ENCODE measurements around the gene HSPA6.

Gene HSPA6

DNA sequence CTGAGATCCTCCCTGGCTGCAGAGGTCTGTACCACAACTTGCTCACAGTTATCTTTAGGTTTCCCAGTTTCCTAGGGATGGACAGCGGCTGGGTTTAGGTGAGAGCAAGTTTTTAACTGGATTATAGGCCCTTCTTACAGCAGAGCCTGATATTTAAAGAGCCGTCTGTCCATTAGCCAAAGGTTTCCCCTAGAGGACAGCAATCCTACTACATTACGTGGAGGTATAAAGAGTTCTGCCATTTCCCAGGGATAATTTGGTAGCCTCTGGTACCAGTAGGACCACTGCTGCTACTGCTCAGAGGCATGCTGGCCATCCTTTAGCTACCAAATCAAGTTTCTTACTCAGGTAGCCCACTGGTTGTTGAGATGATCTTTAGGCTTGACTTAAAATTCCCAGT lies 41.0 kb upstream of the HSPA6 start:
- Histone ChIP-seq H3K4me1 (ENCODE audit: control insufficient read depth, insufficient read depth, low read length) (no peaks in the 10 kb centered on the region), H3K4me3 (ENCODE audit: low read depth, low read length) (no peak overlapping the region), H3K9me3 (ENCODE audit: control insufficient read depth, insufficient read depth, low read depth, low read length) (no peaks in the 10 kb centered on the region), H3K36me3 (ENCODE audit: control insufficient read depth in 2 of 2, insufficient read depth in 1 of 2, low read length in 2 of 2) (no peaks in the 10 kb centered on the region), H3K27ac (ENCODE audit: extremely low read depth, low read depth, low read length) (no peak overlapping the region)
- TF ChIP-seq ZNF114 (tag by site-specific recombination; IDR thresholded peaks at IDR 0.05) (no peak), ZFHX2 (tag by site-specific recombination; conservative IDR thresholded peaks at IDR 0.05) (no peak), ZNF311 (tag by site-specific recombination; IDR thresholded peaks at IDR 0.05; ENCODE audit: borderline replicate concordance) (no peak), ZNF433 (tag by site-specific recombination; IDR thresholded peaks at IDR 0.05; ENCODE audit: low read depth) (no peak), ZNF510 (tag by site-specific recombination; IDR thresholded peaks at IDR 0.05; ENCODE audit: insufficient replicate concordance) (no peak), KLF10 (tag by site-specific recombination; IDR thresholded peaks at IDR 0.05) (no peak), ZFP41 (tag by site-specific recombination; IDR thresholded peaks at IDR 0.05; ENCODE audit: borderline replicate concordance) (no peak), ZNF248 (tag by site-specific recombination; IDR thresholded peaks at IDR 0.05) (no peak), ZNF266 (tag by site-specific recombination; IDR thresholded peaks at IDR 0.05; ENCODE audit: low read depth) (no peak)
- TF ChIP-seq, protein P1, sequence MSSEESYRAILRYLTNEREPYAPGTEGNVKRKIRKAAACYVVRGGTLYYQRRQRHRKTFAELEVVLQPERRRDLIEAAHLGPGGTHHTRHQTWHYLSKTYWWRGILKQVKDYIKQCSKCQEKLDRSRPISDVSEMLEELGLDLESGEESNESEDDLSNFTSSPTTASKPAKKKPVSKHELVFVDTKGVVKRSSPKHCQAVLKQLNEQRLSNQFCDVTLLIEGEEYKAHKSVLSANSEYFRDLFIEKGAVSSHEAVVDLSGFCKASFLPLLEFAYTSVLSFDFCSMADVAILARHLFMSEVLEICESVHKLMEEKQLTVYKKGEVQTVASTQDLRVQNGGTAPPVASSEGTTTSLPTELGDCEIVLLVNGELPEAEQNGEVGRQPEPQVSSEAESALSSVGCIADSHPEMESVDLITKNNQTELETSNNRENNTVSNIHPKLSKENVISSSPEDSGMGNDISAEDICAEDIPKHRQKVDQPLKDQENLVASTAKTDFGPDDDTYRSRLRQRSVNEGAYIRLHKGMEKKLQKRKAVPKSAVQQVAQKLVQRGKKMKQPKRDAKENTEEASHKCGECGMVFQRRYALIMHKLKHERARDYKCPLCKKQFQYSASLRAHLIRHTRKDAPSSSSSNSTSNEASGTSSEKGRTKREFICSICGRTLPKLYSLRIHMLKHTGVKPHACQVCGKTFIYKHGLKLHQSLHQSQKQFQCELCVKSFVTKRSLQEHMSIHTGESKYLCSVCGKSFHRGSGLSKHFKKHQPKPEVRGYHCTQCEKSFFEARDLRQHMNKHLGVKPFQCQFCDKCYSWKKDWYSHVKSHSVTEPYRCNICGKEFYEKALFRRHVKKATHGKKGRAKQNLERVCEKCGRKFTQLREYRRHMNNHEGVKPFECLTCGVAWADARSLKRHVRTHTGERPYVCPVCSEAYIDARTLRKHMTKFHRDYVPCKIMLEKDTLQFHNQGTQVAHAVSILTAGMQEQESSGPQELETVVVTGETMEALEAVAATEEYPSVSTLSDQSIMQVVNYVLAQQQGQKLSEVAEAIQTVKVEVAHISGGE (tag by site-specific recombination; conservative IDR thresholded peaks at IDR 0.05; ENCODE audit: low read depth): no peak
- ChIA-PET CTCF (interaction anchor here (1.0 to 1.7 kb wide), 5 partner anchors 19 to 264 kb away, joined by 3 to 5 read pairs (median 3); no protein-coding TSS in a partner anchor), POLR2A (no interaction called here)

DNA sequence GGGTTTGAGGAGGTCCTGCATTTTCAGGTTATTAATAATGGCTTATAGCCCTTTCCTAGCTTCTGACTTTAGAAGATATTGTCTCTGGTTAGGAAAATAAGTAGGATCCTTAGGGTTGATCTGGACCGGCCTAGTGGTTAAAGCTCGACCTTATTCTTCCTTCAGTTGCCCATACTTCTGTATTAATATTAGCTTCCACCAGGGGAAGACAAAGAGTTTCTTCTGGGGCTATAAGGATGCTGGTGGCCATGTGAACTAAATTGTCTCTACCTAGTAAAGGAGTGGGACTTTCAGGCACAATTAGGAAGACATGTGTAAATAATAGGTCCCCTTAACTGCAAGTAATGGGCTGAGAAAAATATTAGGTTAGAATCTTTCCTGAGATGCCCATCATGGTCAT lies 39.7 kb upstream of the HSPA6 start:
- no peaks in the 10 kb centered on the region for H3K36me3 ChIP-seq (ENCODE audit: control insufficient read depth in 2 of 2, insufficient read depth in 1 of 2, low read length in 2 of 2)
- CTCF ChIA-PET: interaction anchor here (0.6 to 2.7 kb wide), 9 partner anchors 9 to 553 kb away, joined by 3 to 34 read pairs (median 4); no protein-coding TSS in a partner anchor
- POLR2A ChIA-PET: no interaction called here
- no peaks in the 10 kb centered on the region for H3K4me1 ChIP-seq (ENCODE audit: control insufficient read depth, insufficient read depth, low read length)
- TF ChIP-seq ZBTB7A (tag by site-specific recombination; IDR thresholded peaks at IDR 0.05; ENCODE audit: low read depth) (no peak), ZNF449 (tag by site-specific recombination; IDR thresholded peaks at IDR 0.05) (no peak), ZNF391 (tag by site-specific recombination; IDR thresholded peaks at IDR 0.05; ENCODE audit: borderline replicate concordance, low read depth) (no peak)
- H3K9me3 ChIP-seq (ENCODE audit: control insufficient read depth, insufficient read depth, low read depth, low read length): no peaks in the 10 kb centered on the region
- H3K4me3 ChIP-seq (ENCODE audit: low read depth, low read length): no peak overlapping the region
- no peak overlapping the region for H3K27ac ChIP-seq (ENCODE audit: extremely low read depth, low read depth, low read length)

DNA sequence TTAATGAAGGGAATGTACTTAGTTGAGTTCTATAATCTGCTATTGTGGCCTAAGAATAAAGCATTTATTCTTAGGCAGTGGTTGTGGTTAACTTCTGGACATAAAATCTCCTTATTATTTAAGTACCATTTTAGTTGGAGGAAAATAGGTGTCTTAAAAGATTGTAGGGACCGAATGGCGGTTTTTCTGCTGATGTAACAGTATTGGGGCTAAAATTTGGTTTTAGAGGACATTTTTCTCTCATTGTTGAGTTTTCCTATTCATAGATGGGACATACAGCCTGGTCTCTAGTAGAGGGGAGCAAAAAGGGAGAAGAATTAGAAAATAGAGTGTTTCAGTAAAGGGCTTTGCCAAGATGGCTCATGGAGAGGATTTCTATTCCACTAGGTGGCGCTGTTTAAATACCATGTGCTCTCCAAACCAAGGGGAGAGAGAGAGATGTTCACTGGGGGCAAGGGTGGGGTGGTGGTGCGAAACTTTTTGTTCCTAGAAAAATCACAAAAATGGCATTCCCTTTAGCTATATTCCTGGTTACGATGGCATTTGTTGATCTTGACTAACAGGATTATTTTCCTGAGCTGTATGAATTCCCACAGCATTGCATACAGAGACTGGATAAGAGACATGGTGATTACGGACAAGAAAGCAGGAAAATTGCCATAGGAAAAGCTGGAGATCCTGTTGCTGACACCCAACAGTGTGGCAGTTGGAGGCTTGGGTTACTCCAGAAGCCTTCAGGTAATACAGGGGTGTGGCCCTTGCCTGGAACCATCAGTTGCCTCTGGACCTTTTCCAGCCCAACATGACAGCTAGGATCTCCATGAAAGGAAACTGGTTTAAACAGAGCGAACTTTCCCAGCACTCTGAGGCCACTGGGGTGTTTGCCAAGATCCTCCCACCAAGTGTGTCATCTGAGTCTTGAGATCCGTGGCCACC lies 37.3 kb upstream of the HSPA6 start:
- no peak overlapping the region for H3K4me3 ChIP-seq (ENCODE audit: low read depth, low read length)
- ChIA-PET POLR2A (no interaction called here), CTCF (interaction anchor here (0.6 to 2.6 kb wide), 18 partner anchors 16 to 566 kb away, joined by 3 to 58 read pairs (median 4); partner anchors contain the start of genes DUSP12 and HSPA6)
- no peaks in the 10 kb centered on the region for H3K36me3 ChIP-seq (ENCODE audit: control insufficient read depth in 2 of 2, insufficient read depth in 1 of 2, low read length in 2 of 2)
- no peaks in the 10 kb centered on the region for H3K4me1 ChIP-seq (ENCODE audit: control insufficient read depth, insufficient read depth, low read length)
- no peaks in the 10 kb centered on the region for H3K9me3 ChIP-seq (ENCODE audit: control insufficient read depth, insufficient read depth, low read depth, low read length)
- no peak overlapping the region for H3K27ac ChIP-seq (ENCODE audit: extremely low read depth, low read depth, low read length)
- TF ChIP-seq ZNF768 (tag by site-specific recombination; IDR thresholded peaks at IDR 0.05) (no peak), ZNF394 (tag by site-specific recombination; IDR thresholded peaks at IDR 0.05; ENCODE audit: borderline replicate concordance) (0 out of 2 replicates have a peak, but pooled peaks have one; percentile 29), SP7 (tag by site-specific recombination; IDR thresholded peaks at IDR 0.05) (peak; percentile 53; the same call in 1 of the 2 replicates), ZBTB17 (tag by site-specific recombination; IDR thresholded peaks at IDR 0.05) (peak; percentile 43; the same call in 1 of the 2 replicates), KLF16 (tag by site-specific recombination; IDR thresholded peaks at IDR 0.05) (no peak), ZNF366 (tag by site-specific recombination; conservative IDR thresholded peaks at IDR 0.05) (peak; percentile 27; the same call in 1 of the 2 replicates), ZNF423 (tag by site-specific recombination; IDR thresholded peaks at IDR 0.05) (no peak), PATZ1 (tag by site-specific recombination; IDR thresholded peaks at IDR 0.05) (peak; percentile 74), ZNF654 (tag by site-specific recombination; IDR thresholded peaks at IDR 0.05; ENCODE audit: low read depth) (peak; percentile 96), ZBTB1 (tag by site-specific recombination; IDR thresholded peaks at IDR 0.05) (no peak)
